ENCODE measurements around the gene EMID1.

DNA sequence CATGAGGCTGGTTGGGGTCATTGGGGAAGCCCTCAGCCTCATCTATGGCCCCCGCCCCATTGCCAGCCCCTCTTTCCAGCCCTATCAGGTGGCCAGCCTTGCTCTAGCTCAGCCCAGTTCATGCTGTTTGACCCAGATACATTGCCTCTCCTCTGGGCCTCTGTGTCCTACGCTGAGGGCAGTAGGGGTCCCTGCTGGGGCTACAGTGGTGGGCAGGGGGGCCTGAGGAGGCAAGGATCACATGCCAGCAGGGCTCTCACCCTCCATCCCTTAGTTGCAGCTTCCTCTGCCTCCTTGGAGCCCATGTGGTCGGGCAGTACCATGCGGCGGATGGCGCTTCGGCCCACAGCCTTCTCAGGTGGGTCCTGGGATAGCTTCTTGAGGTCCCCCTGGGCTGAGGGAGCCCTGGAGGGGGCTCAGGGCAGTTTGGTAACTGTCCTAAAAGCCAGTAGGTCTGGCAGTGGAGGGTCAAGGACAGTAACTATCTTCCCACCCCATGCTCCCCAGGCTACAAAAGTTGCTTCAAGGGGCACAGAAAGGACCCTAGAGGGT lies 19.2 kb downstream of the EMID1 start:
- TF ChIP-seq EP300 (IDR thresholded peaks at IDR 0.05; ENCODE audit: low read depth): no peak
- TF ChIP-seq, protein P1, sequence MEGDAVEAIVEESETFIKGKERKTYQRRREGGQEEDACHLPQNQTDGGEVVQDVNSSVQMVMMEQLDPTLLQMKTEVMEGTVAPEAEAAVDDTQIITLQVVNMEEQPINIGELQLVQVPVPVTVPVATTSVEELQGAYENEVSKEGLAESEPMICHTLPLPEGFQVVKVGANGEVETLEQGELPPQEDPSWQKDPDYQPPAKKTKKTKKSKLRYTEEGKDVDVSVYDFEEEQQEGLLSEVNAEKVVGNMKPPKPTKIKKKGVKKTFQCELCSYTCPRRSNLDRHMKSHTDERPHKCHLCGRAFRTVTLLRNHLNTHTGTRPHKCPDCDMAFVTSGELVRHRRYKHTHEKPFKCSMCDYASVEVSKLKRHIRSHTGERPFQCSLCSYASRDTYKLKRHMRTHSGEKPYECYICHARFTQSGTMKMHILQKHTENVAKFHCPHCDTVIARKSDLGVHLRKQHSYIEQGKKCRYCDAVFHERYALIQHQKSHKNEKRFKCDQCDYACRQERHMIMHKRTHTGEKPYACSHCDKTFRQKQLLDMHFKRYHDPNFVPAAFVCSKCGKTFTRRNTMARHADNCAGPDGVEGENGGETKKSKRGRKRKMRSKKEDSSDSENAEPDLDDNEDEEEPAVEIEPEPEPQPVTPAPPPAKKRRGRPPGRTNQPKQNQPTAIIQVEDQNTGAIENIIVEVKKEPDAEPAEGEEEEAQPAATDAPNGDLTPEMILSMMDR (IDR thresholded peaks at IDR 0.05): no peak
